ENCODE data around the gene GPATCH2.

GPATCH2 gene

GRCh38 chr1:217465102-217465501, 165.8 kb downstream of the GPATCH2 start:
- in situ Hi-C loops (cut with MboI; ENCODE audit: low pct_unique_long_range_greater_than_20kb, low sequenced_read_pairs, unreplicated experiment), result no loop called here
- no peak for DNase-seq (ENCODE audit: low spot score)
- TF ChIP-seq CTCF (IDR thresholded peaks at IDR 0.05; ENCODE audit: extremely low read depth, insufficient read depth, missing control alignments), result no peak

GRCh38 chr1:217462666-217463065, 168.2 kb downstream of the GPATCH2 start:
- no peak for TF ChIP-seq CTCF (IDR thresholded peaks at IDR 0.05; ENCODE audit: extremely low read depth, insufficient read depth, missing control alignments)
- DNase-seq (ENCODE audit: low spot score), result no peak
- in situ Hi-C loops (cut with MboI; ENCODE audit: low pct_unique_long_range_greater_than_20kb, low sequenced_read_pairs, unreplicated experiment), result no loop called here

GRCh38 chr1:217462159-217462558, 168.7 kb downstream of the GPATCH2 start:
- no peak for DNase-seq (ENCODE audit: low spot score)
- in situ Hi-C loops (cut with MboI; ENCODE audit: low pct_unique_long_range_greater_than_20kb, low sequenced_read_pairs, unreplicated experiment), result no loop called here
- no peak for TF ChIP-seq CTCF (IDR thresholded peaks at IDR 0.05; ENCODE audit: extremely low read depth, insufficient read depth, missing control alignments)

GRCh38 chr1:217457016-217457415, 173.9 kb downstream of the GPATCH2 start:
- DNase-seq (ENCODE audit: low spot score), result no peak
- in situ Hi-C loops (cut with MboI; ENCODE audit: low pct_unique_long_range_greater_than_20kb, low sequenced_read_pairs, unreplicated experiment), result no loop called here
- TF ChIP-seq CTCF (IDR thresholded peaks at IDR 0.05; ENCODE audit: extremely low read depth, insufficient read depth, missing control alignments), result no peak

GRCh38 chr1:217456261-217456660, 174.6 kb downstream of the GPATCH2 start:
- in situ Hi-C loops (cut with MboI; ENCODE audit: low pct_unique_long_range_greater_than_20kb, low sequenced_read_pairs, unreplicated experiment), result no loop called here
- no peak for TF ChIP-seq CTCF (IDR thresholded peaks at IDR 0.05; ENCODE audit: extremely low read depth, insufficient read depth, missing control alignments)
- DNase-seq (ENCODE audit: low spot score), result no peak

GRCh38 chr1:217453816-217454215, 177.1 kb downstream of the GPATCH2 start:
- in situ Hi-C loops (cut with MboI; ENCODE audit: low pct_unique_long_range_greater_than_20kb, low sequenced_read_pairs, unreplicated experiment), result no loop called here
- DNase-seq (ENCODE audit: low spot score), result no peak
- TF ChIP-seq CTCF (IDR thresholded peaks at IDR 0.05; ENCODE audit: extremely low read depth, insufficient read depth, missing control alignments), result no peak

- TF ChIP-seq CTCF (IDR thresholded peaks at IDR 0.05; ENCODE audit: extremely low read depth, insufficient read depth, missing control alignments), result no peak
- no peak for DNase-seq (ENCODE audit: low spot score)
- in situ Hi-C loops (cut with MboI; ENCODE audit: low pct_unique_long_range_greater_than_20kb, low sequenced_read_pairs, unreplicated experiment), result no loop called here
These were observed 181.5 kb downstream of the GPATCH2 start for GRCh38 chr1:217449370-217449769.

All from GM13977 (cell line).